Measurements from ENCODE around the gene CYFIP1.

CYFIP1 gene

GRCh38 chr15:22950256-22950990, 29.7 kb downstream of the CYFIP1 start:
- no peak for DNase-seq (ENCODE audit: low read depth in 3 of 3)

GRCh38 chr15:22949074-22949547, 31.1 kb downstream of the CYFIP1 start:
- DNase-seq (ENCODE audit: low read depth in 3 of 3) = no peak

GRCh38 chr15:22948056-22948455, 32.1 kb downstream of the CYFIP1 start:
- DNase-seq (ENCODE audit: low read depth in 3 of 3) = no peak

- DNase-seq (ENCODE audit: low read depth in 3 of 3) = no peak
Observed at GRCh38 chr15:22947101-22948000, 32.8 kb downstream of the CYFIP1 start.

- DNase-seq (ENCODE audit: low read depth in 3 of 3) = no peak
Observed at GRCh38 chr15:22945071-22945470, 35.1 kb downstream of the CYFIP1 start.

- DNase-seq (ENCODE audit: low read depth in 3 of 3) = no peak
Observed at GRCh38 chr15:22944651-22945050, 35.5 kb downstream of the CYFIP1 start.

- DNase-seq (ENCODE audit: low read depth in 3 of 3) = no peak
Observed at GRCh38 chr15:22942877-22943276, 37.3 kb downstream of the CYFIP1 start.

- DNase-seq (ENCODE audit: low read depth in 3 of 3) = no peak
Observed at GRCh38 chr15:22942306-22942855, 37.8 kb downstream of the CYFIP1 start.

- DNase-seq (ENCODE audit: low read depth in 3 of 3) = no peak
Observed at GRCh38 chr15:22941179-22941578, 39.0 kb downstream of the CYFIP1 start.

- DNase-seq (ENCODE audit: low read depth in 3 of 3) = no peak
Observed at GRCh38 chr15:22939652-22940061, 40.5 kb downstream of the CYFIP1 start.

- no peak for DNase-seq (ENCODE audit: low read depth in 3 of 3)
Observed at GRCh38 chr15:22939051-22939450, 41.1 kb downstream of the CYFIP1 start.

- DNase-seq (ENCODE audit: low read depth in 3 of 3) = no peak
Observed at GRCh38 chr15:22936577-22937472, 43.3 kb downstream of the CYFIP1 start.

- no peak for DNase-seq (ENCODE audit: low read depth in 3 of 3)
Observed at GRCh38 chr15:22933641-22934061, 46.5 kb downstream of the CYFIP1 start.

GRCh38 chr15:22931784-22932536, 48.2 kb downstream of the CYFIP1 start:
- DNase-seq (ENCODE audit: low read depth in 3 of 3) = no peak

- DNase-seq (ENCODE audit: low read depth in 3 of 3) = no peak
Observed at GRCh38 chr15:22930782-22931484, 49.2 kb downstream of the CYFIP1 start.

- no peak for DNase-seq (ENCODE audit: low read depth in 3 of 3)
Observed at GRCh38 chr15:22927761-22928160, 52.4 kb downstream of the CYFIP1 start.

GRCh38 chr15:22925875-22926274, 54.3 kb downstream of the CYFIP1 start:
- DNase-seq (ENCODE audit: low read depth in 3 of 3) = no peak

- no peak for DNase-seq (ENCODE audit: low read depth in 3 of 3)
Observed at GRCh38 chr15:22922003-22922402, 58.2 kb downstream of the CYFIP1 start.

GRCh38 chr15:22919171-22919570, 61.0 kb downstream of the CYFIP1 start:
- DNase-seq (ENCODE audit: low read depth in 3 of 3) = no peak

GRCh38 chr15:22918596-22919140, 61.5 kb downstream of the CYFIP1 start:
- DNase-seq (ENCODE audit: low read depth in 3 of 3) = no peak
